ENCODE data around the gene GALNTL6. TPM values are rescaled to one million over a fixed set of nuclear protein-coding genes. Genes with fewer than 3 reads are reported as not detected.

GALNTL6 gene
- total RNA-seq, 1 donor from 2014 or later = not detected

GRCh38 chr4:172867835-172868234, 1054.6 kb downstream of the GALNTL6 start:
- H3K36me3 ChIP-seq = no peaks in the 10 kb centered on the region
- TF ChIP-seq CTCF (IDR thresholded peaks at IDR 0.05; ENCODE audit: borderline replicate concordance) = no peak
- no peak for DNase-seq
- H3K9me3 ChIP-seq (replicated peaks) = no peaks in the 10 kb centered on the region
- intact Hi-C loops (cut with micrococcal nuclease) = no loop called here
- peaks cover 4% of the 10 kb centered on the region for H3K27me3 ChIP-seq (ENCODE audit: low read depth)
- no peak overlapping the region for H3K27ac ChIP-seq (replicated peaks)
- H3K4me1 ChIP-seq = no peaks in the 10 kb centered on the region
- no peak overlapping the region for H3K4me3 ChIP-seq

GRCh38 chr4:172868271-172868670, 1055.1 kb downstream of the GALNTL6 start:
- Histone ChIP-seq H3K4me3 (no peak overlapping the region), H3K27ac (replicated peaks) (no peak overlapping the region), H3K27me3 (ENCODE audit: low read depth) (peaks cover 4% of the 10 kb centered on the region), H3K36me3 (no peaks in the 10 kb centered on the region), H3K9me3 (replicated peaks) (no peaks in the 10 kb centered on the region), H3K4me1 (no peaks in the 10 kb centered on the region)
- no peak for TF ChIP-seq CTCF (IDR thresholded peaks at IDR 0.05; ENCODE audit: borderline replicate concordance)
- intact Hi-C loops (cut with micrococcal nuclease) = no loop called here
- no peak for DNase-seq

GRCh38 chr4:172869621-172870268, 1056.5 kb downstream of the GALNTL6 start:
- Histone ChIP-seq H3K27ac (replicated peaks) (no peak overlapping the region), H3K4me3 (no peak overlapping the region), H3K36me3 (no peaks in the 10 kb centered on the region), H3K9me3 (replicated peaks) (no peaks in the 10 kb centered on the region), H3K27me3 (ENCODE audit: low read depth) (peaks cover 4% of the 10 kb centered on the region), H3K4me1 (no peaks in the 10 kb centered on the region)
- no peak for DNase-seq
- TF ChIP-seq CTCF (IDR thresholded peaks at IDR 0.05; ENCODE audit: borderline replicate concordance) = no peak
- intact Hi-C loops (cut with micrococcal nuclease) = no loop called here

GRCh38 chr4:172871381-172871780, 1058.2 kb downstream of the GALNTL6 start:
- TF ChIP-seq CTCF (IDR thresholded peaks at IDR 0.05; ENCODE audit: borderline replicate concordance) = no peak
- Histone ChIP-seq H3K27me3 (ENCODE audit: low read depth) (peaks cover 4% of the 10 kb centered on the region), H3K9me3 (replicated peaks) (no peaks in the 10 kb centered on the region), H3K4me3 (no peak overlapping the region), H3K27ac (replicated peaks) (no peak overlapping the region), H3K4me1 (no peaks in the 10 kb centered on the region), H3K36me3 (no peaks in the 10 kb centered on the region)
- DNase-seq = no peak
- intact Hi-C loops (cut with micrococcal nuclease) = no loop called here

GRCh38 chr4:172874944-172875343, 1061.7 kb downstream of the GALNTL6 start:
- DNase-seq = no peak
- no peak for TF ChIP-seq CTCF (IDR thresholded peaks at IDR 0.05; ENCODE audit: borderline replicate concordance)
- intact Hi-C loops (cut with micrococcal nuclease) = no loop called here
- Histone ChIP-seq H3K27ac (replicated peaks) (no peak overlapping the region), H3K27me3 (ENCODE audit: low read depth) (no peaks in the 10 kb centered on the region), H3K9me3 (replicated peaks) (peaks cover 12% of the 10 kb centered on the region), H3K36me3 (no peaks in the 10 kb centered on the region), H3K4me1 (no peaks in the 10 kb centered on the region), H3K4me3 (no peak overlapping the region)

All from left ventricle myocardium inferior (tissue), 1 donor.